NCI-H146 treated with DMSO at 0.1 percent for 48 hours (cell line): ENCODE measurements around the gene METRNL.
"Not testable (repeated sequence)": the region's sequence is repeated elsewhere in the genome, so short reads cannot be mapped to it uniquely, and the experiment has no call there.

Experiments
- DNase-seq: peaks from one replicate; lab custom pipeline; 2025; ENCODE audit not compliant: unreplicated experiment; lab: John Stamatoyannopoulos, UW

Gene METRNL

GRCh38 chr17:83134456-83134855, 55.0 kb downstream of the METRNL start:
- DNase-seq = not testable (repeated sequence)

- no peak for DNase-seq
Observed at GRCh38 chr17:83135692-83136091, 56.3 kb downstream of the METRNL start.

GRCh38 chr17:83136156-83136555, 56.7 kb downstream of the METRNL start:
- no peak for DNase-seq

- no peak for DNase-seq
Observed at GRCh38 chr17:83136931-83137330, 57.5 kb downstream of the METRNL start.

DNA sequence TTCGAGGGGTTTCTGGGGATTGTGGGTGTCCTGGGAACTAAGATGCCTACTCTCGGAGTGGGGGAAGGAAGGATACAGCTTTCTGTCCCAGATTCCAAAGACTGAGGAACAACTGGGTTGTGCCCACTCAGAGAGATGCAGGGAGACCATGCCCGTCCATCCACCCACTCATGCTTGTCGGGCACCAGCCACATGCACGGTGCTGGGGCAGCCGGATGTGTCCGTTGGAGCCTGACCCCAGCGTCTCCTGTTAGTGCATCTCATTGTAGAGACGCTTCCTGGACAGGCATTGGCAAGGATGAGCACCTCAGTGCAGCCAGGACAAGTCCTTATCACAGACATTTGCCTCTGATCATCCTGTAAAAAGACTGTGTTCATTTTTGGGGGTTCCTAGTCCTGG, 58.1 kb downstream of the METRNL start:
- no peak for DNase-seq

GRCh38 chr17:83138820-83139219, 59.4 kb downstream of the METRNL start:
- DNase-seq = no peak

DNA sequence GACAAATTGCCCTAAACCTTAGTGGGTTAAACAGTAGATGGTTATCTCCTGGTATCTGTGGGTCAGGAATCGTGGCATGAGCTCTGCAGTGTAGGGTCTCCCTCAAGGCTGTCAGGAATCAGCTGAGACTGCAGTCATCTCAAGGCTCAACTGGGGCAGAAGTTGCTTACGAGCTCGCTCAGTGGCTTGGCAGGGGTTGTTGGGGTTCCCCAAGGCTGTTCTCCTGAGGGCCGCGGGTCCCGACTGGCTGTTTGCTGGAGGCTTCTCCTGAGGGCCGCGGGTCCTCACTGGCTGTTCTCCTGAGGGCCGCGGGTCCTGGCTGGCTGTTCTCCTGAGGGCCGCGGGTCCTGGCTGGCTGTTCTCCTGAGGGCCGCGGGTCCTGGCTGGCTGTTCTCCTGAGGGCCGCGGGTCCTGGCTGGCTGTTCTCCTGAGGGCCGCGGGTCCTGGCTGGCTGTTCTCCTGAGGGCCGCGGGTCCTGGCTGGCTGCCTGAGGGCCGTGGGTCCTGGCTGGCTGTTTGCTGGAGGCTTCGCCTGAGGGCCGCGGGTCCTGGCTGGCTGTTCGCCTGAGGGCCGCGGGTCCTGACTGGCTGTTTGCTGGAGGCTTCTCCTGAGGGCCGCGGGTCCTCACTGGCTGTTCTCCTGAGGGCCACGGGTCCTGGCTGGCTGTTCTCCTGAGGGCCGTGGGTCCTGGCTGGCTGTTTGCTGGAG, 60.3 kb downstream of the METRNL start:
- not testable (repeated sequence) for DNase-seq

DNA sequence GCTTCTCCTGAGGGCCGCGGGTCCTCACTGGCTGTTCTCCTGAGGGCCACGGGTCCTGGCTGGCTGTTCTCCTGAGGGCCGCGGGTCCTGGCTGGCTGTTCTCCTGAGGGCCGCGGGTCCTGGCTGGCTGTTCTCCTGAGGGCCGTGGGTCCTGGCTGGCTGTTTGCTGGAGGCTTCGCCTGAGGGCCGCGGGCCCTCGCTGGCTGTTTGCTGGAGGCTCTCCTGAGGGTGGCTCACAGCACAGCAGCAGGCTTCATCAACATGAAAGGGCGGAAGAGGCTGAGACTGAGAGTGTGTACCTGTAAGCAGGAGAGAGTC, 60.8 kb downstream of the METRNL start:
- DNase-seq = not testable (repeated sequence)

DNA sequence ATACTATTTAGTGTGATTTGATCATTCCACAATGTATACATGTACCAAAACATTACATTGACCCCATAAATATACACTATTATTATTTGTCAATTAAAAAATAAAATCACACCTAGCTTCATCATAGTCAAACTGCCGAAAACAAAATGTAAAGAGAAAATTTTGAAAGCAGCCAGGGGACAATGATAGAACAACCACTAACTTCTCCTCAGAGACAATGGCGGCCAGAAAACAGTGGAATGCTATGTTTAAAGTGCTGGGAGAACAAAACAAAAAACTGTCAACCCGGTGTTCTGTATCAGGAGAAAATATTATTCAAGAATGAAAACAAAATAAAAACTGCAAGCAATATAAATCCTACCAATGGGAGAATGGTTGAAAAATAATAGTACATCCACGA, 63.2 kb downstream of the METRNL start:
- DNase-seq = no peak

DNA sequence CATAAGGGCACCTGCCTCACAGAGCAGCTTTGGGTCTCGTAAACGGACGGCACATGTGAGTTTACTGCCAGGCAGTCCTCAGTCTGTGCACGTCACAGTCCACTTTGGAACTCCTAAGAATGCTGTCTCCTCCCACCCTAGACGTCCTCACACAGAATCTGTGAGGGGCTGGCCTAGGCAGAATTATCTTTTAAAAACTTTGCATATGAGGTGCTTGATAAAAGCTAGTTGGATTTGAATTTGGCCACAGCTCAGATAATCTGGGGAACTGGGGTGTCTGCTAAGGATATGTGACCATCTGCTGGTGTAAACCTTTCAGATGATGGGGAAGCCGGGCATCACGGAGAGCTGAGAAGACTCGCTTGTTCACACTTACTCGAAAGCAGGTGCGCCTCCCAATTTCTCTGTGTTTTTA, 64.4 kb downstream of the METRNL start:
- no peak for DNase-seq
